ENCODE results near the gene FAM170A. TPM values are rescaled to one million over a fixed set of nuclear protein-coding genes. Genes with fewer than 3 reads are reported as not detected.

The FAM170A gene
- total RNA-seq, 1 experiment from 2014 or later = 0.39 TPM

- ATAC-seq = no peak
- CTCF ChIA-PET = no interaction called here
- H3K4me2 ChIP-seq (ENCODE audit: low read length) = no peak overlapping the region
- no peaks in the 10 kb centered on the region for H3K4me1 ChIP-seq (ENCODE audit: control insufficient read depth in 1 of 2, insufficient read depth in 2 of 2, low read length in 2 of 2)
- intact Hi-C loops (cut with micrococcal nuclease) = no loop called here
- no peak for DNase-seq (ENCODE audit: low read depth, low spot score)
- H4K20me1 ChIP-seq (ENCODE audit: insufficient read depth) = no peaks in the 10 kb centered on the region
- no peaks in the 10 kb centered on the region for H3K9me2 ChIP-seq (ENCODE audit: insufficient read depth)
- no peak overlapping the region for H3K27ac ChIP-seq (ENCODE audit: low read depth, low read length)
- POLR2A ChIA-PET = no interaction called here
- no peaks in the 10 kb centered on the region for H3K36me3 ChIP-seq (ENCODE audit: control insufficient read depth in 1 of 2, insufficient read depth in 2 of 2, low read length in 2 of 2)
- TF ChIP-seq SP1 (IDR thresholded peaks at IDR 0.05; ENCODE audit: low read depth) = no peak
- TF ChIP-seq EZH2 (IDR thresholded peaks at IDR 0.05) = no peak
- no peak for TF ChIP-seq POLR2A (IDR thresholded peaks at IDR 0.05; ENCODE audit: borderline replicate concordance, extremely low read depth, insufficient read depth, insufficient read length)
- no peak for TF ChIP-seq FOSL1 (IDR thresholded peaks at IDR 0.05; ENCODE audit: low read depth)
- TF ChIP-seq, protein P1, sequence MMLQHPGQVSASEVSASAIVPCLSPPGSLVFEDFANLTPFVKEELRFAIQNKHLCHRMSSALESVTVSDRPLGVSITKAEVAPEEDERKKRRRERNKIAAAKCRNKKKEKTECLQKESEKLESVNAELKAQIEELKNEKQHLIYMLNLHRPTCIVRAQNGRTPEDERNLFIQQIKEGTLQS (IDR thresholded peaks at IDR 0.05) = no peak
- TF ChIP-seq SIN3A (IDR thresholded peaks at IDR 0.05; ENCODE audit: low read depth) = no peak
- no peak for TF ChIP-seq TCF7L2 (IDR thresholded peaks at IDR 0.05; ENCODE audit: borderline replicate concordance, extremely low read depth, insufficient read depth, insufficient read length)
- no peak for TF ChIP-seq YY1 (IDR thresholded peaks at IDR 0.05; ENCODE audit: extremely low read depth, insufficient replicate concordance, low read depth, low read length)
- TF ChIP-seq JUND (IDR thresholded peaks at IDR 0.05) = no peak
- no peak for TF ChIP-seq EZH2phosphoT487 (IDR thresholded peaks at IDR 0.05; ENCODE audit: borderline replicate concordance)
- TF ChIP-seq RAD21 (IDR thresholded peaks at IDR 0.05; ENCODE audit: low read depth) = no peak
- no peak for TF ChIP-seq CBX3 (IDR thresholded peaks at IDR 0.05; ENCODE audit: low read depth)
- no peak for TF ChIP-seq EGR1 (IDR thresholded peaks at IDR 0.05; ENCODE audit: low read depth)
- TF ChIP-seq CEBPB (IDR thresholded peaks at IDR 0.05; ENCODE audit: low read depth) = no peak
- no peak for TF ChIP-seq POLR2AphosphoS5 (IDR thresholded peaks at IDR 0.05; ENCODE audit: low read depth, low read length)
- TF ChIP-seq ZFX (IDR thresholded peaks at IDR 0.05) = no peak
- no peak for TF ChIP-seq ZBTB33 (IDR thresholded peaks at IDR 0.05; ENCODE audit: extremely low read depth, insufficient replicate concordance, low read length)
- TF ChIP-seq, protein P2, sequence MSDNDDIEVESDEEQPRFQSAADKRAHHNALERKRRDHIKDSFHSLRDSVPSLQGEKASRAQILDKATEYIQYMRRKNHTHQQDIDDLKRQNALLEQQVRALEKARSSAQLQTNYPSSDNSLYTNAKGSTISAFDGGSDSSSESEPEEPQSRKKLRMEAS (IDR thresholded peaks at IDR 0.05) = no peak
- TF ChIP-seq ZNF274 (IDR thresholded peaks at IDR 0.05; ENCODE audit: low read depth, low read length) = no peak
- no peaks in the 10 kb centered on the region for H3K27me3 ChIP-seq (ENCODE audit: insufficient read depth, low read length)
- BruUV-seq (replicated peaks) = no TSS peak
- no peak overlapping the region for H3K4me3 ChIP-seq (replicated peaks in 1 of 2; ENCODE audit: low read depth in 1 of 2, low read length in 2 of 2)
- no peaks in the 10 kb centered on the region for H3K79me2 ChIP-seq (ENCODE audit: insufficient read depth, low read length)
- H2AFZ ChIP-seq (ENCODE audit: low read depth, low read length, poor library complexity, severe bottlenecking) = no peak overlapping the region
- H3K9ac ChIP-seq (ENCODE audit: low read length) = no peak overlapping the region
- RAD21 ChIA-PET (ENCODE audit: low non-redundant PET in 1 of 2, low total read pairs in 2 of 2, uncharacterized antibody in 2 of 2, unreplicated experiment in 2 of 2) = no interaction called here
- H3K9me3 ChIP-seq (ENCODE audit: control insufficient read depth in 1 of 2, insufficient read depth in 1 of 2, low read depth in 1 of 2, low read length in 2 of 2) = no peaks in the 10 kb centered on the region
Measured at GRCh38 chr5:119655061-119655460, 25.7 kb downstream of the FAM170A start.
